ENCODE measurements around the gene PSMD2. TPM values are rescaled to one million over a fixed set of nuclear protein-coding genes. Genes with fewer than 3 reads are reported as not detected.

PSMD2 gene
- total and polyA plus RNA-seq, 8 donors: 73.0 to 239 (median 126) TPM

DNA sequence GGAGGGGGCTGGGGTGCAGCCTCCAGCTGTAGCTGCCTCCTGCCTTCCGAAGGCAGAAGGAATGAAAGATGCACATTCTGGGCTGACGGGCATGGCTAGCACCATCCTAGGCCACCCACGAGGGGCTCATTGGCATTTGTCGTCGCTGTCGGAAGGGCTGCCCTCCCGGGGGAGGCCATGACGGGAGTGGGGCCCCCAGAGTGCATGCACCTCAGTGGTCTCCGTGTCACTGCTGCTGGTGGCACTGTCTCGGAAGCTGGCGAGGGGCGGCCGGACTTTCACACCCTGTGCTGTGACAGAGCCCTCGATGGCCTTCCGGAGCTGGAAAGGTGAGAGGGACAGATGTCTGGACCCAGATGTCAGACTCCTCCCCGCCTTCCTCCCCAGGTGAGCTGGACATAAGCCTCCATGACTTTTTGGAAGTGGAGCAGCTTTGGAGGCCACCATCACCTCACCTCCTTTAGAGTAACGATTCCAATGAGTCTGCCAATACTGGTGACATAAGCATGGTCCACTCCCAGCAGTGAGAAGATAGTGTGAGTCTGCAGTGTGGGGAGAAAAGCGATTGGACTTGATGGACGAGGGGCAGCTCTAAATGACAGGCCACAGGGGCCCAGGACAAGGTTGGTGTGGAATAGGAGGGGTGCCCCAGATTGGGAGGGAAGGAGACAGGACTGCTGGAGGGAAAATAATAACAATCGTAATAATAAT is 47.6 kb downstream of the PSMD2 start:
- H3K27me3 ChIP-seq: no peaks in the 10 kb centered on the region
- peaks cover 31 to 45% (median 40%) of the 10 kb centered on the region in 4 donors for H3K36me3 ChIP-seq
- intact Hi-C loops (cut with DNase I; ENCODE audit: low total_unique reads): no loop called here
- no peaks in the 10 kb centered on the region for H3K9me3 ChIP-seq
- H3K4me3 ChIP-seq: no peak overlapping the region
- TF ChIP-seq POLR2A (IDR thresholded peaks at IDR 0.05): no peak
- no peak for TF ChIP-seq POLR2AphosphoS5 (IDR thresholded peaks at IDR 0.05)
- no peak for TF ChIP-seq EP300 (IDR thresholded peaks at IDR 0.05)
- TF ChIP-seq, protein P1, sequence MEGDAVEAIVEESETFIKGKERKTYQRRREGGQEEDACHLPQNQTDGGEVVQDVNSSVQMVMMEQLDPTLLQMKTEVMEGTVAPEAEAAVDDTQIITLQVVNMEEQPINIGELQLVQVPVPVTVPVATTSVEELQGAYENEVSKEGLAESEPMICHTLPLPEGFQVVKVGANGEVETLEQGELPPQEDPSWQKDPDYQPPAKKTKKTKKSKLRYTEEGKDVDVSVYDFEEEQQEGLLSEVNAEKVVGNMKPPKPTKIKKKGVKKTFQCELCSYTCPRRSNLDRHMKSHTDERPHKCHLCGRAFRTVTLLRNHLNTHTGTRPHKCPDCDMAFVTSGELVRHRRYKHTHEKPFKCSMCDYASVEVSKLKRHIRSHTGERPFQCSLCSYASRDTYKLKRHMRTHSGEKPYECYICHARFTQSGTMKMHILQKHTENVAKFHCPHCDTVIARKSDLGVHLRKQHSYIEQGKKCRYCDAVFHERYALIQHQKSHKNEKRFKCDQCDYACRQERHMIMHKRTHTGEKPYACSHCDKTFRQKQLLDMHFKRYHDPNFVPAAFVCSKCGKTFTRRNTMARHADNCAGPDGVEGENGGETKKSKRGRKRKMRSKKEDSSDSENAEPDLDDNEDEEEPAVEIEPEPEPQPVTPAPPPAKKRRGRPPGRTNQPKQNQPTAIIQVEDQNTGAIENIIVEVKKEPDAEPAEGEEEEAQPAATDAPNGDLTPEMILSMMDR (IDR thresholded peaks at IDR 0.05): no peak
- no peak for DNase-seq
- H3K4me1 ChIP-seq: peaks cover 1 to 28% (median 17%) of the 10 kb centered on the region in 4 donors
- WGBS, 5 donors: 90 to 93% (median 93%) methylated on average over 8 to 20 of the region's 20 CpGs
- no peak overlapping the region for H3K27ac ChIP-seq

DNA sequence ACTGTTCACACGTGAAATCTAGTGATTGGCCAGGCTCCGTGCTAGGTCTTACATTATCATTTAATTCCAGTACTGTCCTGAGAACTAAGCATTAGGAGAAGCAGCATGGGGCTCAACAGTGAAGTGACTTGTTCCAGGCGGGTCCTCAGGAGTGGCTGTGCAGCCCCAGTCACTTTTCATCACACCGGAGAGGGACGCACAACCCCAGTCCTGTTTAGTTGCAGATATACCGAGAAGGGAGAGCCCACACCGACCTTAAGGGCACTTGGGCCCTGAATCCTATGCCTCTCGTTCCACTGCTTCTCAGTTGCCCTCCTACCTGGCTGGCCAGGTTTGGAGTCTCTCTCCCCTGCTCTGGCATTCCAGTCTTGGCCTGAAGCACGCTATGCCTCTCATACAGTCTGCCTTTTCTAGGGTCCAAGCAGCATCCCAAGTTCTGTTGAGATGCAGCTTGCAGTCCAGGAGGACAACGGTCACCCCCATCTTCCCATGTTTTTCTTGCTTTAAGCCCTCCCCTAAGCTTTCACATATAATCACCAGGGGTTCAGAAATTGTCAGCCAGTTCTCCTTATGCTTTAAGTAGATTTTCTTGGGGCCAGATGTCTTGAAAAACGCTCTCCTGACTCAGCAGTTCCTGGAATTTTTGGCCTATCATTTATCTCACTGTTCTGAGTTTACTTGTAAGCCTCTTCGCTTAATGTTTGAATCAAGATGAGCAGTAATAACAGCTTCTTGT is 48.4 kb downstream of the PSMD2 start:
- no peak overlapping the region for H3K27ac ChIP-seq
- peak in 1 of 2 donors; percentile 56 for DNase-seq

DNA sequence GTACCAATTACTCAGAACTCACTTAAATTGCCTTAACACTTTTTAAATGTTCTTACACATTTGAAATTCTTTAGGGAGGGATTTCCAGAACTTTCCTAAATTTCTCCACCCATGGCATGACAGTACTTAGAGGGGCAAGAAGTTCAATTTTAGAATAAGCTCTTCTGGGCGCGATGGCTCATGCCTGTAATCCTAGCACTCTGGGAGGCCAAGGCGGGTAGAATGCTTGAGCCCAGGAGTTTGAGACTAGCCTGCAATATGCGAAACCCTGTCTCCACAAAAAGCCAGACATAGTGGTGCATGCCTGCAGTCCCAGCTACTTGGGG is 49.0 kb downstream of the PSMD2 start:
- WGBS, 5 donors: 64 to 89% (median 76%) methylated on average over 4 of the region's 4 CpGs
- Histone ChIP-seq H3K4me3 (no peak overlapping the region), H3K4me1 (peaks cover 5 to 38% (median 22%) of the 10 kb centered on the region in 4 donors), H3K27me3 (no peaks in the 10 kb centered on the region), H3K36me3 (peaks cover 17 to 32% (median 29%) of the 10 kb centered on the region in 4 donors), H3K9me3 (no peaks in the 10 kb centered on the region), H3K27ac (no peak overlapping the region)
- TF ChIP-seq POLR2A (IDR thresholded peaks at IDR 0.05) (no peak), POLR2AphosphoS5 (IDR thresholded peaks at IDR 0.05) (no peak), EP300 (IDR thresholded peaks at IDR 0.05) (no peak)
- TF ChIP-seq, protein P1 (IDR thresholded peaks at IDR 0.05): no peak
- no peak for DNase-seq
- intact Hi-C loops (cut with DNase I; ENCODE audit: low total_unique reads): no loop called here

More for the DNA sequence above, 48.4 kb downstream of the PSMD2 start:
- H3K9me3 ChIP-seq: no peaks in the 10 kb centered on the region
- TF ChIP-seq POLR2AphosphoS5 (IDR thresholded peaks at IDR 0.05) (no peak), EP300 (IDR thresholded peaks at IDR 0.05) (no peak), POLR2A (IDR thresholded peaks at IDR 0.05) (no peak)
- TF ChIP-seq, protein P1 (IDR thresholded peaks at IDR 0.05): no peak
- intact Hi-C loops (cut with DNase I; ENCODE audit: low total_unique reads): no loop called here
- H3K27me3 ChIP-seq: no peaks in the 10 kb centered on the region
- peaks cover 5 to 36% (median 20%) of the 10 kb centered on the region in 4 donors for H3K4me1 ChIP-seq
- WGBS, 5 donors: 66 to 81% (median 74%) methylated on average over 12 of the region's 12 CpGs
- peaks cover 23 to 37% (median 32%) of the 10 kb centered on the region in 4 donors for H3K36me3 ChIP-seq
- H3K4me3 ChIP-seq: no peak overlapping the region

DNA sequence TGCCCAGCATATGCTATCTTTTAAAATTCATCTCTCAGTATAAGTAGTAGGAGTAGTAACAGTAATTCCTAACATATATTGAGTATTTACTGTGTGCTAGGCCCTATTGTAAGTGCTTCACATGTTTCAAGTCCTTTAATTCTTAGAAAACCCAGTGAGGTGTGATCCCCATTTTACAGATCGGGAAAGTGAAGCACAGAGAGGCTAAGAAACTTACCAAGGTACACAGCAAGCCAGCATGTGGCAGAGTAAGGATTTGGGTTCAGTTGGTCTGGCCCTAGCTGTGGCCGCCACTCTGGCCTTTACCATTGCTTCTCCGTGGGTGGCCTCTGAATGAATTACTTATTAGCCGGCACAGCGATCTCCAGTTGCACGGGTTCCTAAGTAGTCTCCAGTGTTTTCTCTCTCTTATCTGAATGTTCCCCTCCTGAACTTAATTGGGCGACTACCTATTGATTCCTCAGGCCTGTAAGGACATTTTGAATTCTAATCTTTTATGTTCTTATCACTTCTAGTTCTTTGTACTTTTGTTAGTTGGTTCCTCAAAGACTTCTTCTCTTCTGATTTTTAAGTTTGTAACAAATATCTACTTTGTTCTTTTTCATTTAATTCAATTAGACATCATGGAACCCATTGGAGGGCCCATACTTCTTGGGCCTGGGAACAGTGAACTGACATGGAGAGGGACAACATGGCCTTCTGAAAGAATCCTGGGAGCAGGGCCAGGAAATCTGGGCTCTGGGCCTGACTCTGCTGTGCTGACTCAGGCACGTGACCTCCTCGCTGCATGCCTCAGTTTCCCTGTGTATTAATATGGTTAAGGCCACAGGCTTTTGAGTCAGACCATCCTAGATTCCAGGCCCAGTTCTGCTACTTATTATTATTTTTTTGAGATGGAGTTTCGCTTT is 50.8 kb downstream of the PSMD2 start:
- Histone ChIP-seq H3K27ac (no peak overlapping the region), H3K4me1 (peaks cover 5 to 38% (median 26%) of the 10 kb centered on the region in 4 donors), H3K36me3 (peaks cover 3 to 18% (median 12%) of the 10 kb centered on the region in 4 donors), H3K27me3 (no peaks in the 10 kb centered on the region), H3K9me3 (no peaks in the 10 kb centered on the region), H3K4me3 (no peak overlapping the region)
- DNase-seq: no peak
- intact Hi-C loops (cut with DNase I; ENCODE audit: low total_unique reads): loop anchor here (10.0 kb wide), 1 partner anchor 45 kb away; no protein-coding TSS in a partner anchor
- 53 to 66% (median 63%) methylated on average over 10 of the region's 10 CpGs for WGBS, 5 donors
- no peak for TF ChIP-seq POLR2A (IDR thresholded peaks at IDR 0.05)
- no peak for TF ChIP-seq EP300 (IDR thresholded peaks at IDR 0.05)
- TF ChIP-seq, protein P1 (IDR thresholded peaks at IDR 0.05): no peak
- TF ChIP-seq POLR2AphosphoS5 (IDR thresholded peaks at IDR 0.05): no peak

All from stomach (tissue), 9 donors.